ENCODE measurements around the gene HADHA. TPM values are rescaled to one million over a fixed set of nuclear protein-coding genes. Genes with fewer than 3 reads are reported as not detected.

HADHA gene
- total RNA-seq, 1 donor from 2014 or later = 115 TPM

- TF ChIP-seq CTCF (IDR thresholded peaks at IDR 0.05; ENCODE audit: insufficient read depth, low read length, poor library complexity, severe bottlenecking) = no peak
- H3K27me3 ChIP-seq (ENCODE audit: control insufficient read depth, insufficient read depth, low read length) = no peaks in the 10 kb centered on the region
- no peak for DNase-seq (ENCODE audit: low read depth)
- no peaks in the 10 kb centered on the region for H3K36me3 ChIP-seq (ENCODE audit: control insufficient read depth, insufficient read depth, low read length)
- no peak overlapping the region for H3K4me3 ChIP-seq (ENCODE audit: low read depth, low read length)
These were observed 13.6 kb downstream of the HADHA start for GRCh38 chr2:26230806-26231205.

- Histone ChIP-seq H3K4me3 (ENCODE audit: low read depth, low read length) (no peak overlapping the region), H3K36me3 (ENCODE audit: control insufficient read depth, insufficient read depth, low read length) (no peaks in the 10 kb centered on the region), H3K27me3 (ENCODE audit: control insufficient read depth, insufficient read depth, low read length) (no peaks in the 10 kb centered on the region)
- TF ChIP-seq CTCF (IDR thresholded peaks at IDR 0.05; ENCODE audit: insufficient read depth, low read length, poor library complexity, severe bottlenecking) = no peak
- DNase-seq (ENCODE audit: low read depth) = no peak
These were observed 14.8 kb downstream of the HADHA start for GRCh38 chr2:26229595-26229994.

GRCh38 chr2:26224095-26224494 lies 20.3 kb downstream of the HADHA start:
- TF ChIP-seq CTCF (IDR thresholded peaks at IDR 0.05; ENCODE audit: insufficient read depth, low read length, poor library complexity, severe bottlenecking) = no peak
- Histone ChIP-seq H3K36me3 (ENCODE audit: control insufficient read depth, insufficient read depth, low read length) (no peaks in the 10 kb centered on the region), H3K4me3 (ENCODE audit: low read depth, low read length) (no peak overlapping the region), H3K27me3 (ENCODE audit: control insufficient read depth, insufficient read depth, low read length) (no peaks in the 10 kb centered on the region)
- no peak for DNase-seq (ENCODE audit: low read depth)

- no peak for DNase-seq (ENCODE audit: low read depth)
- Histone ChIP-seq H3K27me3 (ENCODE audit: control insufficient read depth, insufficient read depth, low read length) (no peaks in the 10 kb centered on the region), H3K36me3 (ENCODE audit: control insufficient read depth, insufficient read depth, low read length) (no peaks in the 10 kb centered on the region), H3K4me3 (ENCODE audit: low read depth, low read length) (no peak overlapping the region)
- no peak for TF ChIP-seq CTCF (IDR thresholded peaks at IDR 0.05; ENCODE audit: insufficient read depth, low read length, poor library complexity, severe bottlenecking)
These were observed 21.4 kb downstream of the HADHA start for GRCh38 chr2:26223018-26223417.

- TF ChIP-seq CTCF (IDR thresholded peaks at IDR 0.05; ENCODE audit: insufficient read depth, low read length, poor library complexity, severe bottlenecking) = no peak
- DNase-seq (ENCODE audit: low read depth) = no peak
- Histone ChIP-seq H3K27me3 (ENCODE audit: control insufficient read depth, insufficient read depth, low read length) (no peaks in the 10 kb centered on the region), H3K36me3 (ENCODE audit: control insufficient read depth, insufficient read depth, low read length) (no peaks in the 10 kb centered on the region), H3K4me3 (ENCODE audit: low read depth, low read length) (no peak overlapping the region)
These were observed 26.7 kb downstream of the HADHA start for GRCh38 chr2:26217720-26218119.

GRCh38 chr2:26216587-26216986 lies 27.8 kb downstream of the HADHA start:
- Histone ChIP-seq H3K36me3 (ENCODE audit: control insufficient read depth, insufficient read depth, low read length) (no peaks in the 10 kb centered on the region), H3K27me3 (ENCODE audit: control insufficient read depth, insufficient read depth, low read length) (no peaks in the 10 kb centered on the region), H3K4me3 (ENCODE audit: low read depth, low read length) (no peak overlapping the region)
- no peak for DNase-seq (ENCODE audit: low read depth)
- no peak for TF ChIP-seq CTCF (IDR thresholded peaks at IDR 0.05; ENCODE audit: insufficient read depth, low read length, poor library complexity, severe bottlenecking)

Data from kidney epithelial cell (primary cell).